Brain microvascular endothelial cell (primary cell): ENCODE results near the gene TCFL5.

Experiments
- DNase-seq: peaks from one replicate; pipeline ENCODE4 v3.0.0-alpha.2; 2020
- H3K27ac ChIP-seq: fragments of 250-450 bp; sonication (Bioruptor Pico); 2 replicates; pipeline ENCODE4 v1.5.1; 2020; ENCODE audit warnings: mild to moderate bottlenecking, moderate library complexity
- H3K27me3 ChIP-seq: fragments of 250-450 bp; sonication (Bioruptor Pico); replicated peaks from 2 replicates; pipeline ENCODE4 v1.5.1; 2020; ENCODE audit warnings: mild to moderate bottlenecking
- H3K36me3 ChIP-seq: fragments of 250-450 bp; sonication (Bioruptor Pico); replicated peaks from 2 replicates; pipeline ENCODE4 v1.5.1; 2020; ENCODE audit warnings: mild to moderate bottlenecking
- H3K4me3 ChIP-seq: 2 replicates; pipeline ENCODE4 v1.5.1; 2011; ENCODE audit warnings: low read depth, mild to moderate bottlenecking, control low read depth, low read length, moderate library complexity
- CTCF ChIP-seq: IDR thresholded peaks from 2 replicates; pipeline ENCODE4 v1.5.1; 2011; ENCODE audit warnings: low read depth, mild to moderate bottlenecking, moderate library complexity, low read length, control low read depth, inconsistent platforms; ENCODE audit errors: missing control alignments
- in situ Hi-C: cut with HindIII; loops from 2 replicates; pipeline ENCODE4 v1.10.0; 2017; ENCODE audit warnings: low sequenced_read_pairs, low pct_ligation_motif_present

Gene TCFL5

GRCh38 chr20:62861726-62862336 lies at the start of gene TCFL5:
TSS of gene TCFL5 (minus strand) at chr20:62861822. CDS start at chr20:62861670, 152 bp downstream.
- Histone ChIP-seq H3K27me3 (no peaks in the 10 kb centered on the region), H3K27ac (no peak within 1 kb of the TSS), H3K36me3 (peaks cover 6% of the 10 kb centered on the region), H3K4me3 (peak within 1 kb of the TSS; percentile 55)
- in situ Hi-C loops = no loop called here
- DNase-seq = peak; percentile 70
- no peak for TF ChIP-seq CTCF

GRCh38 chr20:62910777-62911497 lies 49.3 kb upstream of the TCFL5 start:
- in situ Hi-C loops = no loop called here
- no peak for DNase-seq

GRCh38 chr20:62910217-62910766 lies 48.7 kb upstream of the TCFL5 start:
- no peak for TF ChIP-seq CTCF
- no peak overlapping the region for H3K4me3 ChIP-seq
- in situ Hi-C loops = no loop called here
- H3K27ac ChIP-seq = no peak overlapping the region
- no peak for DNase-seq
- peaks cover 67% of the 10 kb centered on the region for H3K36me3 ChIP-seq
- H3K27me3 ChIP-seq = no peaks in the 10 kb centered on the region

More at GRCh38 chr20:62910777-62911497, 49.3 kb upstream of the TCFL5 start:
- TF ChIP-seq CTCF = no peak
- Histone ChIP-seq H3K27ac (no peak overlapping the region), H3K36me3 (peaks cover 62% of the 10 kb centered on the region), H3K27me3 (no peaks in the 10 kb centered on the region), H3K4me3 (no peak overlapping the region)

- no peak for DNase-seq
- no peak overlapping the region for H3K27ac ChIP-seq
- TF ChIP-seq CTCF = no peak
- peaks cover 74% of the 10 kb centered on the region for H3K36me3 ChIP-seq
- H3K4me3 ChIP-seq = no peak overlapping the region
- no peaks in the 10 kb centered on the region for H3K27me3 ChIP-seq
- in situ Hi-C loops = no loop called here
Observed at GRCh38 chr20:62908971-62909791, 47.6 kb upstream of the TCFL5 start.

GRCh38 chr20:62907384-62908317 lies 46.0 kb upstream of the TCFL5 start:
- Histone ChIP-seq H3K27ac (no peak overlapping the region), H3K36me3 (peaks cover 85% of the 10 kb centered on the region), H3K4me3 (no peak overlapping the region), H3K27me3 (no peaks in the 10 kb centered on the region)
- no peak for DNase-seq
- in situ Hi-C loops = no loop called here
- peak; percentile 71 for TF ChIP-seq CTCF
